NCI-H524 (cell line): Measurements from ENCODE around the gene SEPTIN7.
"Not testable (repeated sequence)": the region's sequence is repeated elsewhere in the genome, so short reads cannot be mapped to it uniquely, and the experiment has no call there.

Experiments used
- DNase-seq, 2 experiments: peaks; one replicate each; lab custom pipeline; 2025; lab: John Stamatoyannopoulos, UW

The SEPTIN7 gene

DNA sequence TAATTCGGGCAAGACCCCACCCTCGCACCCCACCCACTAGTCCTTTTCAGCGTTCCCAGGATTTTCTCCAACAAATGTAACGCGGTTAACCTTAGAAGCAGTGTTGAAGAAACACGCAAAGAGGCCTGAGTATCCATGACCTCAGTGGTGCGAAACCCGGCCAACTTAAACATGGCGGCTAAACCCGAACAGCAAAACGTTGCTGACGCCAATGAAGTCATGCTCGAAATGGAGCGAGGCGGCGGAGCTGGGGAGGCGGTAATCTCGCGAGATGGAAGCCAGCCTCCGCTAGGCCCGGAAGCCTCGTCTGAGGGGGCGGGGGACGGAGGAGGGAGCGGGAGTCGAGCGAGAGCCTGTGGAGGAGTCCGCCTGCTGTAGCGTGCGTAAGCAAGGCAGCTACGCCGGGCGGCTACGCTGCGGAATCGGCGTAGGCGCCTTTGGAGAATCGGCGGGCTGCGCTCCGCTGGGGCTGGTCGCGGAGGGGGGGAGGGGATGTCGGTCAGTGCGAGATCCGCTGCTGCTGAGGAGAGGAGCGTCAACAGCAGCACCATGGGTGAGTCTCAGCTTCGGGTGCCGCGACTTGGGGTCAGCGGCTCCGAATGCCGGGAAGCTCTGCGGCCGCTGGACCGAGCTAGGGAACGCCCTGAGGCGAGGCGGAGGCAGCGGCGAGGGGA is at the start of gene SEPTIN7:
TSS of gene SEPTIN7 (plus strand) at position 340 of the 674 bp plus-strand sequence. CDS start at position 493, 153 bp downstream.
- DNase-seq: peak; percentile 93 to 98

DNA sequence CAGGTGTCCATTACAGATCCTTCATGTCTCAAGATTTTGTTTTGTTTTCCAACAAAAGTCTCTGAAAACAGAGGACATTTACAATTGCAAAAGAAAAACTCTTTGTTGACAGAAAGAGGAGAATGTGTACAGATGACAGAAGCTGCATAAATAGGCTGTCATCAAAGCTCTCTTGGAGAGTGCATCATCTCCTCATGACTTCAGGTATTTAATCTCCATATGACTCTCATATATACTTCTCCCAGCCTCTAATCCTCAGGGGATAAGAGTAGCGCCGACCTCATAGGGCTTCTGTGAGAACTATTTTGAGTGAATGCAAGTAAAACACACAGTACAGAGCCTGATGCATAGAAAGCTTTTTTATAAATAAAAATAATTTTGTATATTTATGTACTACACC is 48.1 kb upstream of the SEPTIN7 start:
- DNase-seq: peak in 1 of 2 experiments; percentile 34

DNA sequence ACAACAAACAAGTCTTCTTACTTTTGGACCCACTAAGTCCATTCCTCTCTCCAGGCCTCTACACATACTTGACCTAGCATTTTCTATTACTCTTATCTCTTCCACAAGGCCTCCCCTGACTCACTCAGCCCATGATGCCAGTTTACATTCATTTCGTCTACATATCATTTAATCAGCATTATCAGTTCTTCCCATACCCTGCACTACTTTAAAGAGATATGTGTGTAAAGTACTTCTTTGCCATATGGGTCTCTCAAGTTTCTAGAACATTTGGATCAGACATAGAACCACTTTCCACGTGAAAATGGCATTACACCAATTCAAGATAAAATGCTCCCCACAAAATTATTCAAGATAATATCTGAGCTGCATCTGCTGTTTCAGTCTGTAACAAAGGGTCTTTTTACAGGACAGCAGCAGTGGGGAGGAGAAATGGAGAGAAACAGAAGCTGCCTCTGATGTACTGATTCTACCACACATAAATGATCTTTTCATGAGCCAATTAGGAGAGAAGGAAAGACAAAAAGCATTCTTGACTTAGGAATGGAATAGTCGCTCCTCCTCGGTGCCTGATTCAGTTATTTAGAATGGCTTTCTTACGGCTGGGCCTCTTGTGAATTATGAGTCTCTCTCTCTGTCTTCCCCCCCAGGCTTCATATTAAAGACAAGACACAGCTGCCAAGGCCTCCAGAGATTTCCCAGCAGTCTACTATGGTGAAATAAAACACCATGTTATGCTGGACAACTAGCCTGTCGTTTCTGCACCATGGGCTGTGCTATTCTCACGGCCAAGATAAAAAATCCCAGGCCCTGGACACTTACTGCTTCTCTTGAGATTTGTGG is 46.9 kb upstream of the SEPTIN7 start:
- no peak for DNase-seq

DNA sequence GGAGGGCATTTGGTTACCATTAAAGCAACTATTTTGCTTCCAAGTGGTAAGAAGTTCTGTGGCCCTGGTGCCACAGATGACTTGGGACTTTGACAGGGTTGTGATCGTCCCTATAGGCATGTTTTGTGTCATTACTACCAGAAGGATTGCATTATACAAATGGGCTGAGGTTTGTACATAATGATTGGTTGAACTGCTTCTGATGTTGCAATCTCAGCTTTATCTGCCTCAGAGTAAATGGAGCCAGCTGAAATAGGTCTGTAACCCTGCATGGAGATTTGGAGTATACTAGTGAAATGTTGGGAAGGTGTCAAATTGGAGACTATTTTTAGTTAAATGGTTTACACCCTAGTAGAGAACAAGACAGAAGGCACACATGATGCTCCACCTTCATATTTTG is 46.1 kb upstream of the SEPTIN7 start:
- DNase-seq: no peak

DNA sequence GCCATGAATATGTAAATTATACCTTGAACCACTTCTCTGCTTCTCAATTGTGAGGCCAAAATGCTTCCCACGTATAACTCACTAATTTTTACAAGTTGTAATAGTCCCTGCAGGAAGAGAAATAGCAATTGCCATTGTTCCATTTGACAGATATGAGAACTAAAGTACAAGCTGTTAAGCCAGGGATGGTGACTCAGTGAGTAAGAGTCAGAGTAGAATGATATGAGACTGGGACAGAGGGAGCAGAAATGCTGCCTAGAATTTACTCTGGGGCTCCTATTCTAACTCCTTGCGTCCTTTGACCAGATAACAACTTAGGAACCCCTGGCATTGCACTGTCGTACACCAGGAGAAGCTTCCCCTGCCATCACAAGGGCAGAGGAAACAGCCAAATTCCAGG is 45.1 kb upstream of the SEPTIN7 start:
- no peak for DNase-seq

DNA sequence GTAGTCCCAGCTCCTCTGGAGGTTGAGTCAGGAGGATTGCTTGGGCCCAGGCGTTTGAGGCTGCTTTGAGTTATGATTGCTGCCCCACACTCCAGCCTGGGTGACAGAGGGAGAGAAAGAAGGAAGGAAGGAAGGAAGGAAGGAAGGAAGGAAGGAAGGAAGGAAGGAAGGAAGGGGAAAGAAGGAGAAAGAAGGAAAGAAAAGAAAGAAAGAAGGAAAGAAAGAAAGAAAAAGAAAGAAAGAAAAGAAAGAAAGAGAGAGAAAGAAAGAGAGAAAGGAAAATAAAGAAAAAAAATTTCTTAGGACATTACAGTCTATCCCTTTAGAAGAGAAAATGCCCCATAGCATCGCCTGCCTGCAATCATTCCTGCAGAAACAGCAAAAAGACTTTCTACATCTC is 44.4 kb upstream of the SEPTIN7 start:
- DNase-seq: not testable (repeated sequence)

DNA sequence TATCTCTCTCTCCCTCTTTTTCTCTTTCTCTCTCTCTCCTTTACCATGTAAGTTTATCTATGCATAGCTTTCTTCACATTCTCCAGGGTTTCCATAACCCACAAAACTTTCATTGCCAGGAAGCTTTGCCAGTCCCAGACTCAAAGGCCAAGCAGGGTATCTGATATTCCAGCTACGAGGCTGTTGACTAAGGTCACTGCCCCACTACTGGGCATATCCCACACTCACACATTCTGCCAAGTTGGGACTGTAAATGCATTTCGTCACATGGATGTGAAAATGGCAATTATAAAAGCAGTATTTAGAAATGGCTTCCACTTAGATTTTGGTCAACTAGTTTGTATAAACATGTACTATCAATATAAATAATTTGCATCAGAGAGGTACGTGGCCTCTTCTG is 43.3 kb upstream of the SEPTIN7 start:
- no peak for DNase-seq

DNA sequence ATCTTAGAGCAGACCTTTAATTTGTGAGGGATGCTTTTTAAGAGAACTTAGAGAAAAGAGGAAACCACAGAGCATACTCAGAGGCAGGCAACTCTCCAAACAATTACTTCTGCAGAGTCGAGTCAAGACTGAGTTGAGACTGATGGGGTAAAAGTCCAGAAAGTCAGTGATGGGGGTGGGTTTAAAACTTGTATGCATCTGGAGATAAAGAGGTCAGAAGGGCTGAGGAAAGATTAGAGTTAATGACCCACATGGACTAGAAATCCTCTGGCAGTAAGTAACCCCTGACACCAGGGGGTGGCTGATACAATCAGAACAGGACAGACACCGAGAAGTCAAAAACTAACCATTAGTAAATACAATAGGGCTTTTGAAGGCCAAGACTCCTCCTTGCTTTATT is 42.4 kb upstream of the SEPTIN7 start:
- DNase-seq: no peak

DNA sequence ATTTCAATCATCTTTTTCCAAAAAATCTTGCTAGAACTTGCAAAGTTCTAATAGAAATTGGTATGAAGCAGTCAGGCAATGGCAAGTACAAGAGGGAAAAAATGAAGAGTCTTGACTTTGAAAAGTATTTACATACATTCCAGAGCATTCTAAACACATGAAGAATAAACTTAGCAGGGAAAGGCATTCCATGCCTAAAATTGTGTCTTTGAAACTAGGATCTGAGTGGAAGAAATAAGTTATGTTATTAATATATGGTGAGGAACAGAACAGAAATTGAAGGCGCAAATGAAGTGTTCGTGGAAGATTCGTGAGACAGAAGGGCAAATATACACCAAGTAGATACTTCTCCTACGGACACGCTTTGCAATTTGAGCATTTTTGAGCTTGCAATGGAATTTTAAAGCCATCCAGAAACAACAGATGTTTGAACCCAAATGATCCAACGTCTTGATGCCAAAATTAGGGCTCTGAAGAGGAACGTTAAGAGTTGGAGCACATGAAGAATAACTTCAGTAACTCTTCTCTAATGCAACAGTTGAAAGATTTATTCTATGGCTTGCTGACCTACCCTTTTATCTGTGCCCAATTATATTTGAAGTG is 40.6 kb upstream of the SEPTIN7 start:
- no peak for DNase-seq

DNA sequence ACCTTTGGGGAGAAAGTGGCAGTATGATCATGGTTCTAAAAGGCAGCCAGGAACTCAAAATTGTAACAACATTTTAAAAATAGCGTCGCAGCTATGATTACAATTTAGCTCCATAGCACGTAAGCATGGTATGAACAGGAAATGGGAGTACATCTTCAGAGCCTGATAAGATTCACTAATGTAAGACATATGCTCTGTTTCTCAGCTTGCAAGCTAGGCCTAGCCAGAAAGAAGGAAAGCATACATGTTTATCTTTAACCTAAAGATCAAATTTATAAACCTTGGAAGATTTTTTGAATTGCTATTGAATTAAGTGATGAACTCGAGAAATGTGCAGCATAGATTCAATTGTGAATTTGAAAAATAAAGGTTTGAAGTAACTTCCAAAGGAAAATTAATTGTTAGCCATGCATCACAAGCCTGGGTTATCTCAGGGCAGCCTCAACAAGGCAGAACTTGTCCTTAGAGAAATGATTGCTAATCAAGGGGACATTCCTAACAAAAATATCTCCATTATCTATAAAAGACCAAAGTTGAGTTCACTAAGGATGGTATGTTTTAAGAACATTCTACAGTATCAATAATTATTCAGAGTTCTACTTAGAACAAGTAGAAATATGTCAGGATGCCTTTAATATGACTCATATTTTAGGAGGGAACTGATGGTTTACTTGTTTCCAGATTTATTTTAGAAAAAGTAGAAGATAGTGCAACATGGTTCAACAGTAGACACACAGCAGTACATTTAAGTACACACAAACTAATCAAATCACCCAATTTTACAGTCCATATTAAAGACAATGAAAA is 38.8 kb upstream of the SEPTIN7 start:
- no peak for DNase-seq

DNA sequence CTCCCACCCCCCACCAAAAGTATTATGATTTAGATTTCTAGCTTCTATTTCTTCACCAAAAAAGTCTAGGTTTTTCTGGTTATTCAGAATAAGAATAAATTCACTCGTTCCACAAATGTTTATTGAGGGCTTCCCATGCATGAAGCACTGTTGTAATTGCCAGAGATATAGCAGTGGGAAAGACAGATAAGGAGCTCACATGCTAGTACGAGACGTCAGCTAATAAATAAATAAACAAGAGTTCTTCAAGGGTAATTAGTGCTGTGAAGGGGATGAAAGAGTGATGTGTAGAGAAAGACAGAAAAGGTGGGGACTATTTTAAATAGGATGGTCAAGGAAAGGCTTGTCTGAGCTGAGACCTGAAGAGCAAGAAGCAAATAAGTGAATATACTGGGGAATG is 38.1 kb upstream of the SEPTIN7 start:
- DNase-seq: no peak

DNA sequence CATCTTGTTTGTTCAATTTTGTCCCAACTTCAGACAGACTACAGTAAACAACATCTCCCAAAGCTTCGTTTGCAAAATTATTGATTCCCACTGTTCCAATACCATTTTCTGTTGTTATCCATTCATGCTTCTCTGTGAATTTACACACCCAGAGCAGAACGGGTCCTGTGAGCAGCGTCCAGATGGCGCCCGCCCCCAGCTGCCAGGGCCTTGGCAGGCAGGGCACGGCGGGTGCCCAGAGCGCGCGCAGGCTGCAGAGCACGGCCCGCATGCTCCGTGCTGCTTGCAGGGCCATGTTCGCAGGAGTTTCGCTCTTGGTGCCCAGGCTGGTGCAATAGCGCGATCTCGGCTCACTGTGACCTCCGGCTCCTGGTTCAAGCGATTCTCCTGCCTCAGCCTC is 32.5 kb upstream of the SEPTIN7 start:
- DNase-seq: no peak

DNA sequence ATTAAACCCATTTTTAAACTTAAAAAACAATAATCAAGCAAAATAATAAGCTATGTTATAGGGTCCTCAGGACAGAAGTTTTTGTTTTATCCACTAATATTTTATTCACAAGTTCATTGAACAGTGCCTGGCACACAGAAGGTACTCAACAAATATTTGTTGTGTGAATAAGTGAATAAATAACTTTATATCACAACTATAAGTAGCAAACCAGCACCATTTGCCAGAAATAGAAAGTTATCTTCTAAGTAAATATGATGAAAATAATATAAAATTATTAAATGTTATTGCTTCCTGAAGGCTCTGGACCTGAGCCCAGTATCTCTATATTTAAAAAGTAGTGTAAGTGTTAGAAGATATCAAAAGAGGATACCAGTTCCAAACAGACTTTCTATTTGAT is 29.1 kb upstream of the SEPTIN7 start:
- DNase-seq: no peak

DNA sequence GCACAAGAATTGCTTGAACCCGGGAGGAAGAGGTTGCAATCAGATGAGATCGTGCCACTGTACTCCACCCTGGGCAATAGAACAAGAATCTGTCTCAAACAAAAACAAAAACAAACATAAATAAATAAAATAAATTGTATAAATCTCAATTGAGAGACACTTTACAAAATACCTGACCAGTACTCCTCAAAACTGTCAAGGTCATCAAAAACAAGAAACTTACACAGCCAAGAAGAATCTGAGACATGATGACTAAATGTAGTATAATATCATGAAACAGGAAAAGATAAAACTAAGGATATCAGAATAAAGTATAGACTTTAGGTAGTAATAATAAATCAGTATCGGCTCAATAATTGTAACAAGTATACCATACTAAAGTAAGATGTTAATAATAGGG is 26.9 kb upstream of the SEPTIN7 start:
- no peak for DNase-seq

DNA sequence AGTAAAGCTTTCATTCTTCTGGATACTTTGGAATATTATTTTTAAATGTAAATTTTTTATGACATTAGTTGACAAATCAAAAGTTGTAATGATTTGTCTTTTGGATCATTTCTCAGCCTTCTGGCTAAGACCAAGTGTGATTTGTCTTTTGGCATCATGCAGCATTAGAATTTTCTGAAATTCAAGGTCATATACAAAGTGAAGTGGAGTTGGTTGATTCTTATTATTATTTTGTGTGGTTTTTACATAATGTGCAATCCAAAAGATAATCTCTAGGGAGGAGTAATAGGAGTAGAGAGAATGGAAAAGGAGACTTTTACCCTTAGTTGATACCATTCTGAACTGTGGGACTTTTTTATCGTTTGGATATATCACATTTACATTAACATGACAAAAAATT is 24.2 kb upstream of the SEPTIN7 start:
- no peak for DNase-seq

DNA sequence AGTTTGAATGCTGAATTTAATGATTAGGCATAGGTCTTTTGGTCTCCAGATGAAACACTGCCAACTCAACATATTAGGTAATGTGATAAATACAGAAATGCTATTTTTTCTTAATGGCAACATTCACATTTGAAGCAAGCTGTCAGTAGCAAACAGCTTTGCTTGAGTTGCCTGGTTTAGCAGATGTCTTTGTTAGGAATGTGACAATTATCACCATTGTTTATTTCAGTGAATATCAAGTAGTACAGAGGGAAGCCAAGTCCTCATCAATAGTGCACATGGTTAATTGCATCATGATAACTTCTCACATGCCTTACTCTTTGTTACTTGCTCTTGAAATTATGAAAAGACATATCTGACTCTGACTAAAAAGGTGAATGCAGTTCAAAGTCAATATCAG is 23.7 kb upstream of the SEPTIN7 start:
- DNase-seq: no peak

DNA sequence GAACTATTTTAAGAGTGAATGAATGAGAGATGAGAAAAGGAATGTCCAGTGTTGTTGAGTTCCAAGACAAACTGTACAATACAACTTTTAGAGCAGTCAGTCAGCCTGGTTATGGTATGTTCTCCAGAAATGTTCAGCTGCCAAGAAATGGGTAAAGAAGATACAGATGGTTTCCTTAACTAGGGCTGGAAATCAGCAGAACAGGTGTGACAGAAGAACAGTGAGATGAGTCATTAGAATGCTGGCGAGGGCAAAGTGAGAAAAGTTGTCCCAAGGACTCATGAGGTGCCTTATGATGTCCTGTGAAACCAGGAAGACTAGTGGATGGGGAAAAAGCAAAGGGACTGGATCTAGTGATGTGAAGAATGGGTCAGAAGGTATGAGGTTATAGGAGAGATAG is 20.8 kb upstream of the SEPTIN7 start:
- no peak for DNase-seq

DNA sequence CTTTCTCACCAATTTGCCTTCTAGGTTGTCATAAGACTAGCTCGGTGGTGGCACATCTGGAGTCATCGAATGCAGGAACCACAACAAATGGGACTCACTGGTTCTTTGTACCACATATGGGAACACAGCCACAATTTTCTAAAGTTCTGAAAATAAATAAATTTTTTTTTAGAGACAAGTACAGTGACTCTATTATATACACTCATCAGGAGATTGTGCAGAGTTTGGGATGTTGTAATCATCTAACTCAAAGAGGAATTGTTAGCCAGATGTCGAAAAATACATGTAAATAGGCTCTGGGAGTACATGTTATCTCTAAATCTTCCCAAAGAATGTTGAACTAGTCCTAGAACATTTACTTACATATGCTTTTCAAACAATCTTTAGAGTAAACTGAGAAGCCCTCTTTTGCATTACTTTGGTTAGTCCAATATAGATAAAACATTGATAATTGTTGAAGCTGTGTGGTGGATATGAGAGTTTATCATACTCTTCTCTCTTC is 19.6 kb upstream of the SEPTIN7 start:
- DNase-seq: no peak

DNA sequence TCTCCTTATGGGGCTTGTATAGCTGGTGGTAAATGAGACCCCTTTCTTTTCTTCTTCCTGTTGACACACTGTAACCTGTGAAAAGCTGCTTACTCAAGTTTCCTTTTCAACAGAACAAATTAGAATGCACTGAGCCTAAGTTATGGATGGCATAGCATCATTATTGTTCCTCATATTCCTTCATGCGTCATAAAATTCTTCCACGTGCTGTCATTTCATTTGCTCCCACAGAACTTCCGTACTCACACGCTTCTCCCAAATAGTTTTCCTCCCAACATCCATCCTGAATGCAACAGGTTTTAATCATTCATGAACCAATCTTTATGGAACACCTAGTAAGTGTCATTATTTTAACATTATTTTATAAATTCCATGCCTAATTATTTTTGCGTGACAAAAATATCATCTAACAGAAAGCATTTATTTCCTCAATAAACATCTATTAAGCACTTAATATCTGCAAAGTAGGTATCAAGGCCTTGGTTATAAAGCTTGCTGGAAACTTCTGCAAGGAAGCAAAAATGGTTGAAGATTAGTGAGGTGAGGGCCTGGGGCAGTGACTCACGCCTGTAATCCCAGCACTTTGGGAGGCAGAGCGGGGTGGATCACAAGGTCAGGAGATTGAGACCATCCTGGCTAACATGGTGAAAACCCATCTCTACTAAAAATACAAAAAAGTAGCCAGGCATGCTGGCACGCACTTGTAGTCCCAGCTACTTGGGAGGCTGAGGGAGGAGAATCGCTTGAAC is 18.9 kb upstream of the SEPTIN7 start:
- DNase-seq: no peak

DNA sequence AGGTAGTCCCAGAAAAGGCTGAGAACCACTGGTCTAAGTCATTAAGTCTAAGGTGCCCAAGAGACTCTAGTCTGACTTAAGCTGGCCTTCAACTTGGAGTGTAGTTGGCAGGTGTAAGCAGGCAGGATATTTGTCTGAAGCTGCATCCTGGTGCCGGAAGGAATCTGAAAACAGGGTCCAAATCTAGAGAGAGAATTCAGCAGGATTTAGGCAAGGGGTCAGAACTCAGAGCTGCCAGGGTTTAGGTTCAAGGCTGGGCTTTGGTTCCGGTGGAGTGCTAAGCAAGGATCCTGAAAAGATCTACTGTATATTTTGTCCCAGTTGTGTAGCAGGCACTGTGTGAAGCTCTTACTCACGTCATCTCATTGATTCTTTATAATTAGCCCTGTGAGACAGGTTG is 16.5 kb upstream of the SEPTIN7 start:
- DNase-seq: no peak

DNA sequence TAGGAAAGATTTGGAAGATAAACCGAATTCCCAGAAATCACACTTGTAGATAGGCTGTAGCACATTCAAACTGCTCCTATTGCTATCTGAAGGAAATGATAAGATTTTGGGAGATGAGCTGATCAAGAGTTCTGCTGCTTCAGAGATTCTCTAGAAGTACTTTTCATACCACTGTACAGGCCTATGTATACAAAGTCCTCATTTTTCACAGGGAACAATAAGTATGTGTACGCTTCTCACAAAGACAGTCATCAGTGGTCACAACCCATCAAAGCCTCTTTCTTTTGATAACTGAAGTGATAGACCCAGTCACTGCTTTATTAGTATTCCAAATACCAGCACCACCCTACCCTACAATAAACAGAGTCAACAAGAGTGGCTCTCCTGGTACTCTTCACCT is 15.6 kb upstream of the SEPTIN7 start:
- no peak for DNase-seq
